Parathyroid adenoma (tissue), 2 donors: ENCODE measurements around the gene SIGLEC15.

Experiments used
- H2AFZ ChIP-seq: fragments of 300-600 bp; sonication (generic); one replicate; pipeline ENCODE4 v1.7.0; 2017; ENCODE audit warnings: antibody characterized with exemption, mild to moderate bottlenecking
- H3K27ac ChIP-seq: fragments of 300-600 bp; sonication (generic); one replicate; pipeline ENCODE4 v1.7.0; 2017
- H3K27me3 ChIP-seq: fragments of 300-600 bp; sonication (generic); one replicate; pipeline ENCODE4 v1.7.0; 2017; ENCODE audit warnings: low read length; ENCODE audit not compliant: control insufficient read depth, insufficient read depth
- H3K36me3 ChIP-seq: fragments of 300-600 bp; sonication (generic); one replicate; pipeline ENCODE4 v1.7.0; 2017; ENCODE audit warnings: low read length; ENCODE audit not compliant: control insufficient read depth, insufficient read depth
- H3K4me1 ChIP-seq: fragments of 300-600 bp; sonication (generic); one replicate; pipeline ENCODE4 v1.7.0; 2017; ENCODE audit warnings: control low read depth
- H3K4me2 ChIP-seq: fragments of 300-600 bp; sonication (generic); one replicate; pipeline ENCODE4 v1.7.0; 2017; ENCODE audit warnings: low read length
- H3K4me3 ChIP-seq: fragments of 300-600 bp; sonication (generic); one replicate; pipeline ENCODE4 v1.7.0; 2017; ENCODE audit warnings: low read depth, low read length
- H3K79me2 ChIP-seq: fragments of 300-600 bp; sonication (generic); one replicate; pipeline ENCODE4 v1.7.0; 2017; ENCODE audit warnings: control low read depth
- H3K9ac ChIP-seq: fragments of 300-600 bp; sonication (generic); one replicate; pipeline ENCODE4 v1.7.0; 2017; ENCODE audit warnings: mild to moderate bottlenecking
- H3K9me3 ChIP-seq: fragments of 300-600 bp; sonication (generic); one replicate; pipeline ENCODE4 v1.7.0; 2017; ENCODE audit warnings: low read length; ENCODE audit not compliant: control insufficient read depth
- CTCF ChIP-seq: fragments of 300-600 bp; sonication (generic); IDR thresholded peaks from one replicate; pipeline ENCODE4 v1.7.0; 2017; ENCODE audit warnings: antibody characterized with exemption, mild to moderate bottlenecking
- donor health status: primary hyperparathyroidism.

Gene SIGLEC15

GRCh38 chr18:45880876-45881558 is 55.5 kb downstream of the SIGLEC15 start:
- Histone ChIP-seq H3K4me2 (no peak overlapping the region), H3K36me3 (no peaks in the 10 kb centered on the region), H3K27ac (no peak overlapping the region), H3K79me2 (peaks cover 6% of the 10 kb centered on the region), H3K4me1 (peaks cover 3% of the 10 kb centered on the region), H3K9me3 (no peaks in the 10 kb centered on the region), H3K9ac (no peak overlapping the region), H3K4me3 (no peak overlapping the region), H2AFZ (no peak overlapping the region), H3K27me3 (no peaks in the 10 kb centered on the region)
- no peak for TF ChIP-seq CTCF

DNA sequence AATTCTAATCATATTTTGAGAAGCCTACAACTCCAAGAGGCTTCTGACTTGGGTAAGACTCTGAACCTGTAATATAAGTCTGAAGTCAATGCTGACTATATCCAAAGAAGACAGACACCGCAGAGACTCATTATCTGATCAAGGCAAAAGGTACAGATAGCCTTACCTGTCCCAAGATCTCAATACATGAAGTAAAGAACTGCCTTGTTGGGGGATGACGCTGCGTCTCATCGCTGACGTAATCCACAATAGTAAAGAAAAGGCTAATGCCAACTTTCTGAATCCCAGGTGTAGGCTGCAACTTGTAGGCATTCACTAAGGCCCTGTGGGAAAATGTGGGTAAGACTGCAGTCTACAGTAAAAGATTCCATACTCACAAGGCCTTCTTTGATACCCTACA is 62.1 kb downstream of the SIGLEC15 start:
- Histone ChIP-seq H3K4me2 (no peak overlapping the region), H3K9me3 (no peaks in the 10 kb centered on the region), H3K79me2 (no peaks in the 10 kb centered on the region), H3K9ac (no peak overlapping the region), H3K27me3 (no peaks in the 10 kb centered on the region), H2AFZ (no peak overlapping the region), H3K4me3 (no peak overlapping the region), H3K4me1 (no peaks in the 10 kb centered on the region), H3K36me3 (no peaks in the 10 kb centered on the region), H3K27ac (no peak overlapping the region)
- TF ChIP-seq CTCF = no peak

- no peak for TF ChIP-seq CTCF
- no peak overlapping the region for H3K9ac ChIP-seq
Measured at GRCh38 chr18:45889419-45890064, 64.1 kb downstream of the SIGLEC15 start.

DNA sequence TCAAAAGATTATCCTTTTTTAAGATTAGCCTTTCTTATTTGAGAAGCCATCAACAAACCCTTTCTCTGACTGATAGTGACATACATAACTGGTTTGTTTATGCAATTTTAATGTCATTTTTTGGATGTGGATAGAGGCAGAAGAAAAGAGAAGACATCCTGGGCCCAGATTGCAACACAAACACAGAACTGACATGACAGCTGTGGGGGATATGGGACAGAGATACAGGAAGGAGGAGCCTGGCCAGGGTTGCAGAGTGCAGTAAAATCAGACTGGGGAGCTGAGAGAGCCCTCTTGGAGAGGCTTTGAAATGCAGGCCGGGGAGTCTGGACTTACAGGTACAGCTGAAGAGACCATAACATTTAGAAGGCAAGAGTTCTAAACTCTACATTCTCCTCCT is 65.1 kb downstream of the SIGLEC15 start:
- H3K4me1 ChIP-seq = no peaks in the 10 kb centered on the region
- no peaks in the 10 kb centered on the region for H3K36me3 ChIP-seq
- no peak overlapping the region for H3K9ac ChIP-seq
- H3K27me3 ChIP-seq = no peaks in the 10 kb centered on the region
- H3K27ac ChIP-seq = no peak overlapping the region
- H3K79me2 ChIP-seq = no peaks in the 10 kb centered on the region
- no peaks in the 10 kb centered on the region for H3K9me3 ChIP-seq
- H3K4me3 ChIP-seq = no peak overlapping the region
- H3K4me2 ChIP-seq = no peak overlapping the region
- H2AFZ ChIP-seq = no peak overlapping the region
- TF ChIP-seq CTCF = no peak

More at GRCh38 chr18:45889419-45890064, 64.1 kb downstream of the SIGLEC15 start:
- no peaks in the 10 kb centered on the region for H3K9me3 ChIP-seq
- H3K79me2 ChIP-seq = no peaks in the 10 kb centered on the region
- H3K4me3 ChIP-seq = no peak overlapping the region
- no peaks in the 10 kb centered on the region for H3K4me1 ChIP-seq
- H3K27me3 ChIP-seq = no peaks in the 10 kb centered on the region
- no peak overlapping the region for H2AFZ ChIP-seq
- H3K4me2 ChIP-seq = no peak overlapping the region
- H3K27ac ChIP-seq = no peak overlapping the region
- H3K36me3 ChIP-seq = no peaks in the 10 kb centered on the region

- Histone ChIP-seq H3K36me3 (no peaks in the 10 kb centered on the region), H2AFZ (no peak overlapping the region), H3K27ac (no peak overlapping the region), H3K79me2 (no peaks in the 10 kb centered on the region), H3K4me3 (no peak overlapping the region), H3K4me2 (no peak overlapping the region), H3K4me1 (no peaks in the 10 kb centered on the region), H3K9ac (no peak overlapping the region), H3K9me3 (no peaks in the 10 kb centered on the region), H3K27me3 (no peaks in the 10 kb centered on the region)
- TF ChIP-seq CTCF = no peak
Measured at GRCh38 chr18:45891806-45892205, 66.3 kb downstream of the SIGLEC15 start.
